ENCODE results near the gene AKAP13. TPM values are rescaled to one million over a fixed set of nuclear protein-coding genes. Genes with fewer than 3 reads are reported as not detected.
A peak's percentile ranks its signal among the peaks of the same experiment; 100 is the strongest.

Gene AKAP13
- total RNA-seq, 1 donor from 2014 or later, result 114 TPM

GRCh38 chr15:85520650-85521049 is 140.2 kb downstream of the AKAP13 start:
- Mint-ChIP-seq H3K4me1 (ENCODE audit: low read depth) (peaks cover 21% of the 10 kb centered on the region), H3K27ac (no peak overlapping the region), H3K36me3 (ENCODE audit: insufficient read depth) (peaks cover 6% of the 10 kb centered on the region), H3K27me3 (no peaks in the 10 kb centered on the region), H3K9me3 (ENCODE audit: low read depth) (no peaks in the 10 kb centered on the region), H3K4me3 (ENCODE audit: low read depth) (no peak overlapping the region)
- DNase-seq (ENCODE audit: low spot score, unreplicated experiment), result no peak
- TF ChIP-seq, protein P1, sequence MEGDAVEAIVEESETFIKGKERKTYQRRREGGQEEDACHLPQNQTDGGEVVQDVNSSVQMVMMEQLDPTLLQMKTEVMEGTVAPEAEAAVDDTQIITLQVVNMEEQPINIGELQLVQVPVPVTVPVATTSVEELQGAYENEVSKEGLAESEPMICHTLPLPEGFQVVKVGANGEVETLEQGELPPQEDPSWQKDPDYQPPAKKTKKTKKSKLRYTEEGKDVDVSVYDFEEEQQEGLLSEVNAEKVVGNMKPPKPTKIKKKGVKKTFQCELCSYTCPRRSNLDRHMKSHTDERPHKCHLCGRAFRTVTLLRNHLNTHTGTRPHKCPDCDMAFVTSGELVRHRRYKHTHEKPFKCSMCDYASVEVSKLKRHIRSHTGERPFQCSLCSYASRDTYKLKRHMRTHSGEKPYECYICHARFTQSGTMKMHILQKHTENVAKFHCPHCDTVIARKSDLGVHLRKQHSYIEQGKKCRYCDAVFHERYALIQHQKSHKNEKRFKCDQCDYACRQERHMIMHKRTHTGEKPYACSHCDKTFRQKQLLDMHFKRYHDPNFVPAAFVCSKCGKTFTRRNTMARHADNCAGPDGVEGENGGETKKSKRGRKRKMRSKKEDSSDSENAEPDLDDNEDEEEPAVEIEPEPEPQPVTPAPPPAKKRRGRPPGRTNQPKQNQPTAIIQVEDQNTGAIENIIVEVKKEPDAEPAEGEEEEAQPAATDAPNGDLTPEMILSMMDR (IDR thresholded peaks at IDR 0.05; ENCODE audit: unreplicated experiment), result no peak

- no peaks in the 10 kb centered on the region for H3K9me3 Mint-ChIP-seq (ENCODE audit: low read depth)
- H3K4me3 Mint-ChIP-seq (ENCODE audit: low read depth), result no peak overlapping the region
- H3K36me3 Mint-ChIP-seq (ENCODE audit: insufficient read depth), result peaks cover 12% of the 10 kb centered on the region
- no peaks in the 10 kb centered on the region for H3K27me3 Mint-ChIP-seq
- no peak for DNase-seq (ENCODE audit: low spot score, unreplicated experiment)
- TF ChIP-seq, protein P1 (IDR thresholded peaks at IDR 0.05; ENCODE audit: unreplicated experiment), result no peak
- H3K27ac Mint-ChIP-seq, result no peak overlapping the region
- H3K4me1 Mint-ChIP-seq (ENCODE audit: low read depth), result peaks cover 27% of the 10 kb centered on the region
Observed at GRCh38 chr15:85523530-85523929, 143.1 kb downstream of the AKAP13 start.

DNA sequence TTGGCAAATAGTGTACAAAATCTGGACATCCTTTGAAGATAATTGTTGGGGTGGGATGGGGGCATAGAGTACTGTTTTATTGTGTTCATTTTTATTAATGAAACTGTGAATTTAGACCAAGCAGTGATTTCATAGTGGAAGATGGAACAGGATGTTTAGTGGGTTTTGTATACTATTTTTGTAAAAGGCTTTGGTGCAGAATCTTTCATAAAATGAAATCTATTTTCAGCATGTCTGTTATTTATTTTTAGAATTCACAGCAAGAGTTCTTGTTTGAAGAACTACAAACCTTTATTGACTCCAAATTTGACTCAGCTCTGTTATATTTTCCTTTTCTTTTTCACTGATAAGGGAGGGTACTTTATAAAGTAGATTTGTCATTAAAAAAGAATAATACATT is 145.4 kb downstream of the AKAP13 start:
- no peak for DNase-seq (ENCODE audit: low spot score, unreplicated experiment)
- Mint-ChIP-seq H3K36me3 (ENCODE audit: insufficient read depth) (peaks cover 14% of the 10 kb centered on the region), H3K4me3 (ENCODE audit: low read depth) (no peak overlapping the region), H3K27me3 (no peaks in the 10 kb centered on the region), H3K9me3 (ENCODE audit: low read depth) (no peaks in the 10 kb centered on the region), H3K27ac (peak overlapping the region; percentile 59), H3K4me1 (ENCODE audit: low read depth) (peaks cover 39% of the 10 kb centered on the region)
- TF ChIP-seq, protein P1 (IDR thresholded peaks at IDR 0.05; ENCODE audit: unreplicated experiment), result no peak

GRCh38 chr15:85527895-85528294 is 147.5 kb downstream of the AKAP13 start:
- DNase-seq (ENCODE audit: low spot score, unreplicated experiment), result no peak
- Mint-ChIP-seq H3K9me3 (ENCODE audit: low read depth) (no peaks in the 10 kb centered on the region), H3K27me3 (no peaks in the 10 kb centered on the region), H3K27ac (peak overlapping the region; percentile 38), H3K36me3 (ENCODE audit: insufficient read depth) (peaks cover 14% of the 10 kb centered on the region), H3K4me1 (ENCODE audit: low read depth) (peaks cover 43% of the 10 kb centered on the region), H3K4me3 (ENCODE audit: low read depth) (no peak overlapping the region)
- TF ChIP-seq, protein P1 (IDR thresholded peaks at IDR 0.05; ENCODE audit: unreplicated experiment), result no peak

DNA sequence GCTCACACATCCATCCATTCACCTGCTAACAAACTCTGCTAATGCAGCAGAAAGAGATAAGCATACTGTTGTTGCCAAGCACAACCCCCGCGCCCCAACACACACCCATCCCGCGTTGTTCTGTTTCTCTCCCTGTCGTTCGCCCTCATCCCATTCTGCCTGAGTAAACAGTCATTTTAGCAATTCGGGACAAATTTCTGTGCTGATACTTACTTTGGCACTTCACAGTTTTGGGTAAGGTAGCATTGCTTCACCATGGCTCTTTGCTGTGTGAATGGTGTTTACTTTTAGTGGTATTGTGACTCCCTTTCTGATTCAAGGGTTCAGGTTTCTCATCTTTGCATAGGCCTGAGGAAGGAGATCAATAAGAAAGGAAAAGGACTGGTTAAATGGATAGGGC is 149.7 kb downstream of the AKAP13 start:
- DNase-seq (ENCODE audit: low spot score, unreplicated experiment), result no peak
- H3K36me3 Mint-ChIP-seq (ENCODE audit: insufficient read depth), result peaks cover 23% of the 10 kb centered on the region
- no peaks in the 10 kb centered on the region for H3K27me3 Mint-ChIP-seq
- peaks cover 52% of the 10 kb centered on the region for H3K4me1 Mint-ChIP-seq (ENCODE audit: low read depth)
- H3K4me3 Mint-ChIP-seq (ENCODE audit: low read depth), result no peak overlapping the region
- H3K9me3 Mint-ChIP-seq (ENCODE audit: low read depth), result no peaks in the 10 kb centered on the region
- TF ChIP-seq, protein P1 (IDR thresholded peaks at IDR 0.05; ENCODE audit: unreplicated experiment), result no peak
- peak overlapping the region; percentile 79 for H3K27ac Mint-ChIP-seq

Data from progenitor cell of endocrine pancreas (in vitro differentiated cells).